ENCODE measurements around the gene SLC24A3. TPM values are rescaled to one million over a fixed set of nuclear protein-coding genes. Genes with fewer than 3 reads are reported as not detected.

SLC24A3 gene
- total and polyA plus RNA-seq, 7 experiments from 2014 or later: 0.58 to 1.0 TPM; not detected in 5

- Histone ChIP-seq H3K4me1 (ENCODE audit: control insufficient read depth in 2 of 2, insufficient read depth in 2 of 2, low read length in 2 of 2) (no peaks in the 10 kb centered on the region), H3K36me3 (ENCODE audit: control insufficient read depth in 2 of 3, insufficient read depth in 3 of 3, low read length in 3 of 3) (no peaks in the 10 kb centered on the region), H3K27me3 (ENCODE audit: control insufficient read depth in 2 of 2, insufficient read depth in 2 of 2, low read length in 2 of 2) (no peaks in the 10 kb centered on the region), H3K27ac (ENCODE audit: low read depth, low read length) (no peak overlapping the region), H3K9me3 (ENCODE audit: control insufficient read depth in 2 of 3, low read length in 3 of 3) (no peaks in the 10 kb centered on the region), H3K4me3 (ENCODE audit: low read length) (no peak overlapping the region)
- no peak for ATAC-seq
- DNase-seq: no peak
- peaks cover 3 to 27% (median 8%) of the 10 kb centered on the region in 11 donors for H3K9me3 Mint-ChIP-seq
- H3K36me3 Mint-ChIP-seq: no peaks in the 10 kb centered on the region
- H3K4me3 Mint-ChIP-seq: no peak overlapping the region
- intact Hi-C loops (cut with micrococcal nuclease): no loop called here
- no peak overlapping the region for H3K27ac Mint-ChIP-seq
- CTCF ChIA-PET: no interaction called here
- POLR2A ChIA-PET: no interaction called here
- peaks cover 0 to 4% (median 0%) of the 10 kb centered on the region in 7 donors for H3K4me1 Mint-ChIP-seq
- H3K27me3 Mint-ChIP-seq: peaks cover 4 to 37% (median 11%) of the 10 kb centered on the region in 5 donors
These were observed 529.5 kb downstream of the SLC24A3 start for GRCh38 chr20:19741924-19742323.

- H3K36me3 ChIP-seq (ENCODE audit: control insufficient read depth in 2 of 3, insufficient read depth in 3 of 3, low read length in 3 of 3): no peaks in the 10 kb centered on the region
- no peak overlapping the region for H3K27ac ChIP-seq (ENCODE audit: low read depth, low read length)
- POLR2A ChIA-PET: no interaction called here
- Mint-ChIP-seq H3K4me1 (peaks cover 0 to 4% (median 0%) of the 10 kb centered on the region in 7 donors), H3K36me3 (no peaks in the 10 kb centered on the region), H3K4me3 (no peak overlapping the region), H3K27me3 (peaks cover 7 to 37% (median 17%) of the 10 kb centered on the region in 5 donors), H3K27ac (no peak overlapping the region), H3K9me3 (peaks cover 3 to 33% (median 12%) of the 10 kb centered on the region in 11 donors)
- DNase-seq: no peak
- peak; percentile 29 for ATAC-seq
- CTCF ChIA-PET: no interaction called here
- no peaks in the 10 kb centered on the region for H3K4me1 ChIP-seq (ENCODE audit: control insufficient read depth in 2 of 2, insufficient read depth in 2 of 2, low read length in 2 of 2)
- no peaks in the 10 kb centered on the region for H3K9me3 ChIP-seq (ENCODE audit: control insufficient read depth in 2 of 3, low read length in 3 of 3)
- intact Hi-C loops (cut with micrococcal nuclease): no loop called here
- no peaks in the 10 kb centered on the region for H3K27me3 ChIP-seq (ENCODE audit: control insufficient read depth in 2 of 2, insufficient read depth in 2 of 2, low read length in 2 of 2)
- no peak overlapping the region for H3K4me3 ChIP-seq (ENCODE audit: low read length)
These were observed 530.7 kb downstream of the SLC24A3 start for GRCh38 chr20:19742974-19743639.

- CTCF ChIA-PET: no interaction called here
- Histone ChIP-seq H3K27me3 (ENCODE audit: control insufficient read depth in 2 of 2, insufficient read depth in 2 of 2, low read length in 2 of 2) (no peaks in the 10 kb centered on the region), H3K36me3 (ENCODE audit: control insufficient read depth in 2 of 3, insufficient read depth in 3 of 3, low read length in 3 of 3) (no peaks in the 10 kb centered on the region), H3K4me1 (ENCODE audit: control insufficient read depth in 2 of 2, insufficient read depth in 2 of 2, low read length in 2 of 2) (no peaks in the 10 kb centered on the region), H3K4me3 (ENCODE audit: low read length) (no peak overlapping the region), H3K9me3 (ENCODE audit: control insufficient read depth in 2 of 3, low read length in 3 of 3) (no peaks in the 10 kb centered on the region), H3K27ac (ENCODE audit: low read depth, low read length) (no peak overlapping the region)
- Mint-ChIP-seq H3K36me3 (no peaks in the 10 kb centered on the region), H3K9me3 (peaks cover 3 to 33% (median 12%) of the 10 kb centered on the region in 11 donors), H3K4me1 (peaks cover 0 to 4% (median 0%) of the 10 kb centered on the region in 7 donors), H3K4me3 (no peak overlapping the region), H3K27ac (no peak overlapping the region), H3K27me3 (peaks cover 7 to 35% (median 20%) of the 10 kb centered on the region in 5 donors)
- POLR2A ChIA-PET: no interaction called here
- no peak for ATAC-seq
- DNase-seq: no peak
- intact Hi-C loops (cut with micrococcal nuclease): no loop called here
These were observed 531.2 kb downstream of the SLC24A3 start for GRCh38 chr20:19743640-19743995.

- H3K9me3 ChIP-seq (ENCODE audit: control insufficient read depth in 2 of 3, low read length in 3 of 3): no peaks in the 10 kb centered on the region
- POLR2A ChIA-PET: no interaction called here
- H3K27ac ChIP-seq (ENCODE audit: low read depth, low read length): no peak overlapping the region
- DNase-seq (no peak), ATAC-seq (no peak)
- peaks cover 0 to 4% (median 0%) of the 10 kb centered on the region in 7 donors for H3K4me1 Mint-ChIP-seq
- no peaks in the 10 kb centered on the region for H3K4me1 ChIP-seq (ENCODE audit: control insufficient read depth in 2 of 2, insufficient read depth in 2 of 2, low read length in 2 of 2)
- no peaks in the 10 kb centered on the region for H3K27me3 ChIP-seq (ENCODE audit: control insufficient read depth in 2 of 2, insufficient read depth in 2 of 2, low read length in 2 of 2)
- no peak overlapping the region for H3K27ac Mint-ChIP-seq
- no peak overlapping the region for H3K4me3 Mint-ChIP-seq
- H3K27me3 Mint-ChIP-seq: peaks cover 7 to 29% (median 21%) of the 10 kb centered on the region in 5 donors
- no peaks in the 10 kb centered on the region for H3K36me3 ChIP-seq (ENCODE audit: control insufficient read depth in 2 of 3, insufficient read depth in 3 of 3, low read length in 3 of 3)
- CTCF ChIA-PET: no interaction called here
- no peaks in the 10 kb centered on the region for H3K36me3 Mint-ChIP-seq
- intact Hi-C loops (cut with micrococcal nuclease): no loop called here
- no peak overlapping the region for H3K4me3 ChIP-seq (ENCODE audit: low read length)
- H3K9me3 Mint-ChIP-seq: peaks cover 3 to 33% (median 12%) of the 10 kb centered on the region in 11 donors
These were observed 532.7 kb downstream of the SLC24A3 start for GRCh38 chr20:19745106-19745505.

- no peak for DNase-seq
- ChIA-PET CTCF (no interaction called here), POLR2A (no interaction called here)
- Histone ChIP-seq H3K27me3 (ENCODE audit: control insufficient read depth in 2 of 2, insufficient read depth in 2 of 2, low read length in 2 of 2) (no peaks in the 10 kb centered on the region), H3K4me1 (ENCODE audit: control insufficient read depth in 2 of 2, insufficient read depth in 2 of 2, low read length in 2 of 2) (no peaks in the 10 kb centered on the region), H3K36me3 (ENCODE audit: control insufficient read depth in 2 of 3, insufficient read depth in 3 of 3, low read length in 3 of 3) (no peaks in the 10 kb centered on the region), H3K9me3 (ENCODE audit: control insufficient read depth in 2 of 3, low read length in 3 of 3) (no peaks in the 10 kb centered on the region), H3K4me3 (ENCODE audit: low read length) (no peak overlapping the region), H3K27ac (ENCODE audit: low read depth, low read length) (no peak overlapping the region)
- intact Hi-C loops (cut with micrococcal nuclease): no loop called here
- H3K4me3 Mint-ChIP-seq: no peak overlapping the region
- no peaks in the 10 kb centered on the region for H3K36me3 Mint-ChIP-seq
- H3K27me3 Mint-ChIP-seq: peaks cover 7 to 29% (median 21%) of the 10 kb centered on the region in 5 donors
- H3K9me3 Mint-ChIP-seq: peaks cover 3 to 33% (median 12%) of the 10 kb centered on the region in 11 donors
- no peak for ATAC-seq
- H3K4me1 Mint-ChIP-seq: peaks cover 0 to 4% (median 0%) of the 10 kb centered on the region in 7 donors
- H3K27ac Mint-ChIP-seq: no peak overlapping the region
These were observed 533.1 kb downstream of the SLC24A3 start for GRCh38 chr20:19745584-19745983.

GRCh38 chr20:19746396-19746795 is 534.0 kb downstream of the SLC24A3 start:
- no peak for ATAC-seq
- intact Hi-C loops (cut with micrococcal nuclease): no loop called here
- Histone ChIP-seq H3K4me1 (ENCODE audit: control insufficient read depth in 2 of 2, insufficient read depth in 2 of 2, low read length in 2 of 2) (no peaks in the 10 kb centered on the region), H3K27me3 (ENCODE audit: control insufficient read depth in 2 of 2, insufficient read depth in 2 of 2, low read length in 2 of 2) (no peaks in the 10 kb centered on the region), H3K36me3 (ENCODE audit: control insufficient read depth in 2 of 3, insufficient read depth in 3 of 3, low read length in 3 of 3) (no peaks in the 10 kb centered on the region), H3K9me3 (ENCODE audit: control insufficient read depth in 2 of 3, low read length in 3 of 3) (no peaks in the 10 kb centered on the region), H3K4me3 (ENCODE audit: low read length) (no peak overlapping the region), H3K27ac (ENCODE audit: low read depth, low read length) (no peak overlapping the region)
- Mint-ChIP-seq H3K9me3 (peaks cover 3 to 33% (median 12%) of the 10 kb centered on the region in 11 donors), H3K4me3 (no peak overlapping the region), H3K27me3 (peaks cover 2 to 24% (median 16%) of the 10 kb centered on the region in 5 donors), H3K27ac (no peak overlapping the region), H3K4me1 (peaks cover 0 to 6% (median 0%) of the 10 kb centered on the region in 7 donors), H3K36me3 (no peaks in the 10 kb centered on the region)
- CTCF ChIA-PET: no interaction called here
- POLR2A ChIA-PET: no interaction called here
- no peak for DNase-seq

- intact Hi-C loops (cut with micrococcal nuclease): no loop called here
- DNase-seq: no peak
- no peak overlapping the region for H3K4me3 ChIP-seq (ENCODE audit: low read length)
- H3K27me3 ChIP-seq (ENCODE audit: control insufficient read depth in 2 of 2, insufficient read depth in 2 of 2, low read length in 2 of 2): no peaks in the 10 kb centered on the region
- H3K9me3 ChIP-seq (ENCODE audit: control insufficient read depth in 2 of 3, low read length in 3 of 3): no peaks in the 10 kb centered on the region
- Mint-ChIP-seq H3K4me3 (no peak overlapping the region), H3K4me1 (peaks cover 0 to 6% (median 0%) of the 10 kb centered on the region in 7 donors), H3K27me3 (peaks cover 2 to 19% (median 6%) of the 10 kb centered on the region in 5 donors), H3K36me3 (no peaks in the 10 kb centered on the region), H3K27ac (no peak overlapping the region), H3K9me3 (peaks cover 0 to 29% (median 12%) of the 10 kb centered on the region in 11 donors)
- ATAC-seq: no peak
- ChIA-PET POLR2A (no interaction called here), CTCF (no interaction called here)
- H3K36me3 ChIP-seq (ENCODE audit: control insufficient read depth in 2 of 3, insufficient read depth in 3 of 3, low read length in 3 of 3): no peaks in the 10 kb centered on the region
- no peaks in the 10 kb centered on the region for H3K4me1 ChIP-seq (ENCODE audit: control insufficient read depth in 2 of 2, insufficient read depth in 2 of 2, low read length in 2 of 2)
- no peak overlapping the region for H3K27ac ChIP-seq (ENCODE audit: low read depth, low read length)
These were observed 535.5 kb downstream of the SLC24A3 start for GRCh38 chr20:19747903-19748302.

All from naive thymus-derived CD4-positive, alpha-beta T cell (primary cell).